Neural progenitor cell (in vitro differentiated cells): Measurements from ENCODE around the gene FBXL4. TPM values are rescaled to one million over a fixed set of nuclear protein-coding genes. Genes with fewer than 3 reads are reported as not detected.

ENCODE experiments used
- DNase-seq: peaks from one replicate; pipeline ENCODE4 v3.0.0-alpha.2; 2016; ENCODE audit warnings: low spot score
- H2AFZ ChIP-seq: fragments of 200-600 bp; sonication (generic); replicated peaks from 2 replicates; pipeline ENCODE4 v1.6.1; 2016; ENCODE audit warnings: antibody characterized with exemption
- H3F3A ChIP-seq: fragments of 200-600 bp; sonication (generic); 2 replicates; pipeline ENCODE4 v1.6.1; 2016; ENCODE audit warnings: antibody characterized with exemption, low read depth
- H3K27ac ChIP-seq: fragments of 200-600 bp; sonication (generic); 2 replicates; pipeline ENCODE4 v1.5.1; 2016; ENCODE audit warnings: mild to moderate bottlenecking
- H3K27me3 ChIP-seq: fragments of 200-600 bp; sonication (generic); 2 replicates; pipeline ENCODE4 v1.6.1; 2016; ENCODE audit warnings: mild to moderate bottlenecking, moderate library complexity
- H3K36me3 ChIP-seq: fragments of 200-600 bp; sonication (generic); 2 replicates; pipeline ENCODE4 v1.5.1; 2016
- H3K4me1 ChIP-seq: fragments of 200-600 bp; sonication (generic); 2 replicates; pipeline ENCODE4 v1.6.1; 2016; ENCODE audit warnings: mixed run types
- H3K4me2 ChIP-seq: fragments of 200-600 bp; sonication (generic); 2 replicates; pipeline ENCODE4 v1.6.1; 2016
- H3K4me3 ChIP-seq: fragments of 200-600 bp; sonication (generic); 2 replicates; pipeline ENCODE4 v1.5.1; 2016
- H3K79me2 ChIP-seq: fragments of 200-600 bp; sonication (generic); 2 replicates; pipeline ENCODE4 v1.6.1; 2016; ENCODE audit warnings: low read depth
- H3K9ac ChIP-seq: fragments of 200-600 bp; sonication (generic); 2 replicates; pipeline ENCODE4 v1.6.1; 2016
- H3K9me3 ChIP-seq: fragments of 200-600 bp; sonication (generic); 2 replicates; pipeline ENCODE4 v1.5.1; 2016; ENCODE audit warnings: low read depth
- H4K20me1 ChIP-seq: fragments of 200-600 bp; sonication (generic); 2 replicates; pipeline ENCODE4 v1.6.1; 2016; ENCODE audit warnings: low read depth
- H3K27ac Mint-ChIP-seq: 3 replicates; pipeline ENCODE4 v1.8.0; 2021; ENCODE audit warnings: mixed read lengths
- H3K27me3 Mint-ChIP-seq: 2 replicates; pipeline ENCODE4 v1.8.0; 2022; ENCODE audit warnings: low read depth, mild to moderate bottlenecking, inconsistent platforms, moderate library complexity, mixed read lengths; ENCODE audit not compliant: insufficient read depth
- H3K36me3 Mint-ChIP-seq: 3 replicates; pipeline ENCODE4 v1.8.0; 2021; ENCODE audit warnings: mixed read lengths
- H3K4me1 Mint-ChIP-seq: 3 replicates; pipeline ENCODE4 v1.8.0; 2021; ENCODE audit warnings: mixed read lengths
- H3K4me3 Mint-ChIP-seq: 3 replicates; pipeline ENCODE4 v1.8.0; 2021; ENCODE audit warnings: mild to moderate bottlenecking, moderate library complexity, mixed read lengths
- H3K9me3 Mint-ChIP-seq: 3 replicates; pipeline ENCODE4 v1.8.0; 2020; ENCODE audit warnings: mixed read lengths
- CTCF ChIP-seq: fragments of 200-600 bp; sonication (generic); IDR thresholded peaks from 2 replicates; pipeline ENCODE4 v1.5.1; 2017; ENCODE audit warnings: antibody characterized with exemption, mild to moderate bottlenecking
- EZH2 ChIP-seq: fragments of 200-600 bp; sonication (generic); IDR thresholded peaks from 2 replicates; pipeline ENCODE4 v1.6.1; 2017; ENCODE audit warnings: antibody characterized with exemption, mild to moderate bottlenecking, moderate library complexity
- EZH2phosphoT487 ChIP-seq: fragments of 200-600 bp; sonication (generic); IDR thresholded peaks from 2 replicates; pipeline ENCODE4 v1.6.1; 2017; ENCODE audit warnings: antibody characterized with exemption
- total RNA-seq: library from RNA; depleted of rRNA; stranded (reverse); fragments of >200 nt; gene quantifications from 2 replicates; pipeline ENCODE4 v1.2.3, GENCODE V29; 2015; ENCODE audit warnings: low replicate concordance

The FBXL4 gene
- total RNA-seq, 1 donor from 2014 or later: 18.3 TPM

- Histone ChIP-seq H3K27me3 (no peaks in the 10 kb centered on the region), H2AFZ (no peak overlapping the region), H3K27ac (no peak overlapping the region), H3K9ac (no peak overlapping the region), H3F3A (no peaks in the 10 kb centered on the region), H3K4me2 (no peak overlapping the region), H3K4me1 (peaks cover 5% of the 10 kb centered on the region), H3K9me3 (peaks cover 8% of the 10 kb centered on the region), H3K4me3 (no peak overlapping the region), H3K79me2 (peaks cover 95% of the 10 kb centered on the region), H4K20me1 (no peaks in the 10 kb centered on the region), H3K36me3 (peaks cover 7% of the 10 kb centered on the region)
- peaks cover 35% of the 10 kb centered on the region for H3K9me3 Mint-ChIP-seq
- peaks cover 27% of the 10 kb centered on the region for H3K36me3 Mint-ChIP-seq
- no peak for TF ChIP-seq EZH2
- peak; percentile 6 for TF ChIP-seq CTCF
- no peak for DNase-seq
- H3K4me1 Mint-ChIP-seq: peaks cover 14% of the 10 kb centered on the region
- no peak overlapping the region for H3K27ac Mint-ChIP-seq
- no peaks in the 10 kb centered on the region for H3K27me3 Mint-ChIP-seq
- no peak overlapping the region for H3K4me3 Mint-ChIP-seq
These were observed 5.4 kb downstream of the FBXL4 start for GRCh38 chr6:98942263-98942803.

GRCh38 chr6:98941319-98941718, 6.4 kb downstream of the FBXL4 start:
- Histone ChIP-seq H3K27ac (no peak overlapping the region), H3K79me2 (peaks cover 95% of the 10 kb centered on the region), H3F3A (no peaks in the 10 kb centered on the region), H3K4me2 (no peak overlapping the region), H4K20me1 (no peaks in the 10 kb centered on the region), H2AFZ (no peak overlapping the region), H3K9me3 (peaks cover 8% of the 10 kb centered on the region), H3K9ac (no peak overlapping the region), H3K4me3 (no peak overlapping the region), H3K27me3 (no peaks in the 10 kb centered on the region), H3K36me3 (peaks cover 7% of the 10 kb centered on the region), H3K4me1 (peaks cover 5% of the 10 kb centered on the region)
- no peak overlapping the region for H3K4me3 Mint-ChIP-seq
- H3K27me3 Mint-ChIP-seq: no peaks in the 10 kb centered on the region
- H3K4me1 Mint-ChIP-seq: peaks cover 9% of the 10 kb centered on the region
- H3K27ac Mint-ChIP-seq: no peak overlapping the region
- H3K9me3 Mint-ChIP-seq: peaks cover 37% of the 10 kb centered on the region
- no peak for DNase-seq
- TF ChIP-seq EZH2 (no peak), CTCF (no peak)
- H3K36me3 Mint-ChIP-seq: peaks cover 27% of the 10 kb centered on the region

- Histone ChIP-seq H3K9me3 (no peaks in the 10 kb centered on the region), H4K20me1 (peaks cover 5% of the 10 kb centered on the region), H3K27me3 (no peaks in the 10 kb centered on the region), H3K4me2 (no peak overlapping the region), H3K4me3 (no peak overlapping the region), H3K27ac (no peak overlapping the region), H3K79me2 (peaks cover 66% of the 10 kb centered on the region), H3F3A (no peaks in the 10 kb centered on the region), H3K9ac (no peak overlapping the region), H3K4me1 (peaks cover 11% of the 10 kb centered on the region), H2AFZ (no peak overlapping the region), H3K36me3 (peaks cover 7% of the 10 kb centered on the region)
- DNase-seq: no peak
- Mint-ChIP-seq H3K27me3 (no peaks in the 10 kb centered on the region), H3K4me3 (no peak overlapping the region), H3K9me3 (peaks cover 35% of the 10 kb centered on the region), H3K27ac (no peak overlapping the region), H3K36me3 (peaks cover 28% of the 10 kb centered on the region), H3K4me1 (peaks cover 9% of the 10 kb centered on the region)
- TF ChIP-seq EZH2 (no peak), CTCF (no peak), EZH2phosphoT487 (no peak)
These were observed 10.4 kb downstream of the FBXL4 start for GRCh38 chr6:98937351-98937750.
